Loucy (cell line): ENCODE measurements around the gene ZBTB37.
A peak's percentile ranks its signal among the peaks of the same experiment; 100 is the strongest.

Experiments used
- H2AFZ ChIP-seq: fragments of 200-600 bp; sonication (generic); 2 replicates; pipeline ENCODE4 v1.6.0; 2016; ENCODE audit warnings: antibody characterized with exemption, mild to moderate bottlenecking, low read length, moderate library complexity
- H3F3A ChIP-seq: fragments of 200-600 bp; 2 replicates; pipeline ENCODE4 v1.6.0; 2016; ENCODE audit warnings: antibody characterized with exemption, low read depth, mild to moderate bottlenecking
- H3K27me3 ChIP-seq: fragments of 200-600 bp; sonication (generic); 2 replicates; pipeline ENCODE4 v1.6.1; 2014; ENCODE audit warnings: low read length, mild to moderate bottlenecking; ENCODE audit not compliant: insufficient read depth, poor library complexity, severe bottlenecking
- H3K36me3 ChIP-seq: fragments of 200-600 bp; sonication (generic); 2 replicates; pipeline ENCODE4 v1.6.1; 2016; ENCODE audit warnings: low read length; ENCODE audit not compliant: insufficient read depth
- H3K4me1 ChIP-seq: fragments of 200-600 bp; sonication (generic); 2 replicates; pipeline ENCODE4 v1.5.1; 2014; ENCODE audit warnings: low read length, mild to moderate bottlenecking; ENCODE audit not compliant: insufficient read depth, poor library complexity, severe bottlenecking
- H3K4me2 ChIP-seq: fragments of 200-600 bp; sonication (generic); 2 replicates; pipeline ENCODE4 v1.6.0; 2014; ENCODE audit warnings: antibody characterized with exemption, low read length, low read depth, mild to moderate bottlenecking; ENCODE audit not compliant: poor library complexity, severe bottlenecking
- H3K4me3 ChIP-seq: fragments of 200-600 bp; sonication (generic); 2 replicates; pipeline ENCODE4 v1.5.1; 2014; ENCODE audit warnings: low read length, mild to moderate bottlenecking, mixed read lengths; ENCODE audit not compliant: poor library complexity, severe bottlenecking
- H3K79me2 ChIP-seq: fragments of 200-600 bp; sonication (generic); 2 replicates; pipeline ENCODE4 v1.6.1; 2014; ENCODE audit warnings: low read length; ENCODE audit not compliant: insufficient read depth
- H3K9ac ChIP-seq: fragments of 200-600 bp; sonication (generic); 2 replicates; pipeline ENCODE4 v1.6.0; 2014; ENCODE audit warnings: mild to moderate bottlenecking, low read depth, low read length, moderate library complexity; ENCODE audit not compliant: poor library complexity, severe bottlenecking
- H3K9me2 ChIP-seq: fragments of 200-600 bp; sonication (generic); replicated peaks from 2 replicates; pipeline ENCODE4 v1.6.1; 2016; ENCODE audit warnings: low read depth, low read length, mixed read lengths
- H3K9me3 ChIP-seq: fragments of 200-600 bp; sonication (generic); 2 replicates; pipeline ENCODE4 v1.6.1; 2014; ENCODE audit warnings: mild to moderate bottlenecking, antibody characterized with exemption, low read length, low read depth; ENCODE audit not compliant: insufficient read depth
- H4K20me1 ChIP-seq: fragments of 200-600 bp; sonication (generic); 2 replicates; pipeline ENCODE4 v1.6.0; 2014; ENCODE audit warnings: antibody characterized with exemption, low read length, mild to moderate bottlenecking; ENCODE audit not compliant: insufficient read depth, poor library complexity, severe bottlenecking
- CTCF ChIP-seq: fragments of 200-600 bp; sonication (generic); conservative IDR thresholded peaks from 2 replicates; pipeline ENCODE4 v1.5.1; 2014; ENCODE audit warnings: mild to moderate bottlenecking, antibody characterized with exemption, low read length
- EZH2phosphoT487 ChIP-seq: fragments of 200-600 bp; IDR thresholded peaks from 2 replicates; pipeline ENCODE4 v1.6.1; 2018; ENCODE audit warnings: antibody characterized with exemption, mild to moderate bottlenecking, moderate library complexity, borderline replicate concordance

The ZBTB37 gene

GRCh38 chr1:173866413-173867115 is 1.6 kb upstream of the ZBTB37 start:
- peaks cover 8% of the 10 kb centered on the region for H3K27me3 ChIP-seq
- H3K9me2 ChIP-seq = no peaks in the 10 kb centered on the region
- H3K9ac ChIP-seq = peak overlapping the region; percentile 92
- peaks cover 59% of the 10 kb centered on the region for H3K79me2 ChIP-seq
- peaks cover 51% of the 10 kb centered on the region for H4K20me1 ChIP-seq
- peaks cover 25% of the 10 kb centered on the region for H3F3A ChIP-seq
- TF ChIP-seq EZH2phosphoT487 (no peak), CTCF (no peak)
- H3K9me3 ChIP-seq = no peaks in the 10 kb centered on the region
- H3K4me2 ChIP-seq = peak overlapping the region; percentile 92
- peaks cover 47% of the 10 kb centered on the region for H3K36me3 ChIP-seq
- H2AFZ ChIP-seq = no peak overlapping the region
- peak overlapping the region; percentile 92 for H3K4me3 ChIP-seq
- peaks cover 59% of the 10 kb centered on the region for H3K4me1 ChIP-seq

- H3F3A ChIP-seq = peaks cover 25% of the 10 kb centered on the region
- no peaks in the 10 kb centered on the region for H3K9me2 ChIP-seq
- peak overlapping the region; percentile 92 for H3K4me2 ChIP-seq
- H3K79me2 ChIP-seq = peaks cover 61% of the 10 kb centered on the region
- peaks cover 61% of the 10 kb centered on the region for H3K4me1 ChIP-seq
- H4K20me1 ChIP-seq = peaks cover 51% of the 10 kb centered on the region
- H3K9me3 ChIP-seq = no peaks in the 10 kb centered on the region
- H3K36me3 ChIP-seq = peaks cover 47% of the 10 kb centered on the region
- H3K27me3 ChIP-seq = peaks cover 8% of the 10 kb centered on the region
- TF ChIP-seq EZH2phosphoT487 = no peak
- TF ChIP-seq CTCF = no peak
- peak overlapping the region; percentile 92 for H3K4me3 ChIP-seq
- H2AFZ ChIP-seq = no peak overlapping the region
- peak overlapping the region; percentile 92 for H3K9ac ChIP-seq
Observed at GRCh38 chr1:173867141-173867752, 933 bp upstream of the ZBTB37 start.

GRCh38 chr1:173867753-173868265 is 371 bp upstream of the ZBTB37 start, which contains the start of gene GAS5:
Gene GAS5, minus strand, starts transcription at chr1:173867989.
- Histone ChIP-seq H3K4me1 (peaks cover 61% of the 10 kb centered on the region), H3K9me3 (no peaks in the 10 kb centered on the region), H3K4me3 (peak within 1 kb of the TSS; percentile 92), H4K20me1 (peaks cover 49% of the 10 kb centered on the region), H3K9me2 (no peaks in the 10 kb centered on the region), H3K36me3 (peaks cover 43% of the 10 kb centered on the region), H3K27me3 (peaks cover 8% of the 10 kb centered on the region), H3K9ac (peak within 1 kb of the TSS; percentile 92), H2AFZ (peak within 1 kb of the TSS; percentile 92), H3K4me2 (peak within 1 kb of the TSS; percentile 92), H3F3A (peaks cover 25% of the 10 kb centered on the region), H3K79me2 (peaks cover 64% of the 10 kb centered on the region)
- TF ChIP-seq CTCF (no peak), EZH2phosphoT487 (no peak)
